Activated CD4-positive, alpha-beta T cell treated with anti-CD3 and anti-CD28 coated beads, Interleukin-2, amount 50 U/mL, for 4 hours (primary cell): Measurements from ENCODE around the gene CHSY1.

ENCODE experiments used
- DNase-seq, 2 experiments: peaks; one replicate each; pipeline ENCODE4 v3.0.0-alpha.2; 2020

The CHSY1 gene

GRCh38 chr15:101187820-101188636 is 63.8 kb downstream of the CHSY1 start:
- DNase-seq, result no peak

- no peak for DNase-seq
Observed at GRCh38 chr15:101185770-101186169, 66.1 kb downstream of the CHSY1 start.

- no peak for DNase-seq
Observed at GRCh38 chr15:101185336-101185735, 66.5 kb downstream of the CHSY1 start.

GRCh38 chr15:101184830-101185229 is 67.0 kb downstream of the CHSY1 start:
- DNase-seq, result no peak

GRCh38 chr15:101183931-101184305 is 67.9 kb downstream of the CHSY1 start:
- DNase-seq, result no peak

- no peak for DNase-seq
Observed at GRCh38 chr15:101183226-101183930, 68.5 kb downstream of the CHSY1 start.

GRCh38 chr15:101182215-101182614 is 69.6 kb downstream of the CHSY1 start:
- no peak for DNase-seq

- DNase-seq, result no peak
Observed at GRCh38 chr15:101181349-101181748, 70.5 kb downstream of the CHSY1 start.

- DNase-seq, result no peak
Observed at GRCh38 chr15:101180620-101181307, 71.1 kb downstream of the CHSY1 start.

GRCh38 chr15:101179341-101180153 is 72.3 kb downstream of the CHSY1 start:
- no peak for DNase-seq

- no peak for DNase-seq
Observed at GRCh38 chr15:101178931-101179330, 72.9 kb downstream of the CHSY1 start.

GRCh38 chr15:101178479-101178878 is 73.4 kb downstream of the CHSY1 start:
- no peak for DNase-seq

GRCh38 chr15:101177866-101178265 is 74.0 kb downstream of the CHSY1 start:
- no peak for DNase-seq

GRCh38 chr15:101176625-101177024 is 75.2 kb downstream of the CHSY1 start:
- DNase-seq, result no peak

GRCh38 chr15:101175401-101175800 is 76.4 kb downstream of the CHSY1 start:
- no peak for DNase-seq

GRCh38 chr15:101174152-101174920 is 77.5 kb downstream of the CHSY1 start:
- DNase-seq, result no peak

- DNase-seq, result no peak
Observed at GRCh38 chr15:101173233-101174119, 78.4 kb downstream of the CHSY1 start.

GRCh38 chr15:101172501-101173071 is 79.3 kb downstream of the CHSY1 start:
- DNase-seq, result no peak

- no peak for DNase-seq
Observed at GRCh38 chr15:101171954-101172353, 79.9 kb downstream of the CHSY1 start.

GRCh38 chr15:101170568-101171350 is 81.1 kb downstream of the CHSY1 start:
- no peak for DNase-seq
